ENCODE measurements around the gene TULP4.
A peak's percentile ranks its signal among the peaks of the same experiment; 100 is the strongest.
"Not testable (repeated sequence)": the region's sequence is repeated elsewhere in the genome, so short reads cannot be mapped to it uniquely, and the experiment has no call there.

The TULP4 gene

DNA sequence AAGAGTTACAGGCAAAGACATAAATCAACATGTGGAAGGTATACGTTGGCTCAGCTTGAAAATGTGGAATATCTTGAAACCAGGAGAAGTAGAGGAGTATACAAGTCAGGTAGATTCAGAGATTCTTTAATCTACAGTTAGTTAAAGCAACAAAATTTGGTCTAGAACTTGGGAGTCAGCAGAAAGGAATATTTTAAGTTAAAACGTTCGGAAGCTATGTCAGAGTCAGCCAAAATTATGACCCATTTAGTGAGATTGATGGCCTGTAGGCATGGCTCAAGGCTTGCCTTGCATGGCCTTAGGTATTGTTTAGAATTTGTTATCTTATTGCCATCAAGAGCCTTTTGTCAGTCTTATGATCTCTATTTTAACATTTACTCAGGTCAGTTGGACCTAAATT is 153.5 kb downstream of the TULP4 start:
- no CpG with 5 or more reads among the region's 3 CpGs for WGBS (ENCODE audit: extremely low coverage, insufficient coverage, low lambda C conversion rate)
- Histone ChIP-seq H3K79me1 (ENCODE audit: low read length) (no peaks in the 10 kb centered on the region), H3K4ac (ENCODE audit: low read depth, low read length) (no peak overlapping the region), H3K18ac (ENCODE audit: low read length) (no peak overlapping the region), H3K36me3 (ENCODE audit: control insufficient read depth, insufficient read depth, low read length) (no peaks in the 10 kb centered on the region), H3K56ac (ENCODE audit: low read length) (no peak overlapping the region), H2BK120ac (ENCODE audit: low read depth, low read length) (no peak overlapping the region), H3K4me2 (ENCODE audit: low read length) (no peak overlapping the region), H2BK5ac (ENCODE audit: low read length) (no peak overlapping the region), H3K27me3 (ENCODE audit: insufficient read depth, low read length, poor library complexity) (no peaks in the 10 kb centered on the region), H2BK15ac (replicated peaks; ENCODE audit: low read depth) (no peak overlapping the region), H3K27ac (ENCODE audit: low read depth, low read length) (no peak overlapping the region), H3K9ac (ENCODE audit: low read length) (no peak overlapping the region), H3K4me1 (ENCODE audit: control insufficient read depth, low read depth, low read length) (peaks cover 4% of the 10 kb centered on the region), H2AK5ac (ENCODE audit: low read length) (no peak overlapping the region), H4K8ac (ENCODE audit: low read depth, low read length) (no peak overlapping the region), H3K4me3 (ENCODE audit: low read length) (no peak overlapping the region), H4K5ac (ENCODE audit: low read length) (no peak overlapping the region), H3K23ac (ENCODE audit: low read length) (no peak overlapping the region), H3K79me2 (ENCODE audit: control insufficient read depth, insufficient read depth, low read length) (no peaks in the 10 kb centered on the region)
- DNase-seq: no peak

DNA sequence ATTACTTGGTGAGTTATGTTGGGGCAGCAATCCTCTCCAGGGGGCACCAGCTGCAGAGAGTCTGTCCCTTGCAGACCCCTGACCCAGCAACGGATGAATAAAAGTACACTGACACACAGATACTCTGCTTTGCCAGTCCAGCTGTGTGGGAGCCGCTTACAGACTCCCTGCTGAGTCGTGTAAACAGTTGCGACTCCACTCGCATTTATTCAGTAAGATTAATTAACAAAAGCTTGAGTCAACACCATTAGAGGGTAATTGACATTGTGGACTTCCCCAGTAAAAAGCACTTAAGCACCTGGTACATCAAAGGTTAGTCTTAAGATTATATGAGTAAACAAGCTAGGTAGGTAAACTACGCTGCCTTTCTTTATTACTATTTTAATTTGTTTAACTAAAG is 155.7 kb downstream of the TULP4 start:
- no peak overlapping the region for H3K4ac ChIP-seq (ENCODE audit: low read depth, low read length)
- H3K79me2 ChIP-seq (ENCODE audit: control insufficient read depth, insufficient read depth, low read length): no peaks in the 10 kb centered on the region
- H3K79me1 ChIP-seq (ENCODE audit: low read length): no peaks in the 10 kb centered on the region
- H3K4me3 ChIP-seq (ENCODE audit: low read length): no peak overlapping the region
- H3K27ac ChIP-seq (ENCODE audit: low read depth, low read length): no peak overlapping the region
- H3K27me3 ChIP-seq (ENCODE audit: insufficient read depth, low read length, poor library complexity): no peaks in the 10 kb centered on the region
- peak; percentile 31 for DNase-seq
- no peak overlapping the region for H2BK15ac ChIP-seq (replicated peaks; ENCODE audit: low read depth)
- no peak overlapping the region for H3K9ac ChIP-seq (ENCODE audit: low read length)
- H4K8ac ChIP-seq (ENCODE audit: low read depth, low read length): no peak overlapping the region
- H2BK5ac ChIP-seq (ENCODE audit: low read length): no peak overlapping the region
- H3K4me2 ChIP-seq (ENCODE audit: low read length): no peak overlapping the region
- H3K4me1 ChIP-seq (ENCODE audit: control insufficient read depth, low read depth, low read length): peaks cover 4% of the 10 kb centered on the region
- no CpG with 5 or more reads among the region's 6 CpGs for WGBS (ENCODE audit: extremely low coverage, insufficient coverage, low lambda C conversion rate)
- no peak overlapping the region for H3K56ac ChIP-seq (ENCODE audit: low read length)
- no peak overlapping the region for H4K5ac ChIP-seq (ENCODE audit: low read length)
- no peak overlapping the region for H3K18ac ChIP-seq (ENCODE audit: low read length)
- H3K36me3 ChIP-seq (ENCODE audit: control insufficient read depth, insufficient read depth, low read length): no peaks in the 10 kb centered on the region
- H2BK120ac ChIP-seq (ENCODE audit: low read depth, low read length): no peak overlapping the region
- H3K23ac ChIP-seq (ENCODE audit: low read length): no peak overlapping the region
- no peak overlapping the region for H2AK5ac ChIP-seq (ENCODE audit: low read length)

DNA sequence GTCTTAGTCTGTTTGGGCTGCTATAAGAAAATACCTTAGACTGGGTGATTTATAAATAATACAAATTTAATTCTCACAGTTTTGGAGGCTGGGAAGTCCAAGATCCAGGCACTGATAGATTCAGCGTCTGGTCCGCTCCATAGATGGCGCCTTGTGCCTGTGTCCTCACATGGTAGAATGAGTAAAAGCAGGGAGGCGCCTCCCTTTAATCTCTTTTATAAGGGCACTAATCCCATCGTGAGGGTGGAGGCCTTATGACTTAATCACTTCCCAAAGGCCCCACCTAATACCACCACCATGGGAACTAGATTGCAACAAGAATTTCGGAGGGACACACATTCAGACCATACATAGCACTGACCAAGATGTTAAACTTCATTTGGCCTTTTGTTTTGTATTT is 156.4 kb downstream of the TULP4 start:
- H3K79me1 ChIP-seq (ENCODE audit: low read length): no peaks in the 10 kb centered on the region
- no peaks in the 10 kb centered on the region for H3K79me2 ChIP-seq (ENCODE audit: control insufficient read depth, insufficient read depth, low read length)
- H3K4me3 ChIP-seq (ENCODE audit: low read length): no peak overlapping the region
- WGBS (ENCODE audit: extremely low coverage, insufficient coverage, low lambda C conversion rate): no CpG with 5 or more reads among the region's 6 CpGs
- H3K9ac ChIP-seq (ENCODE audit: low read length): no peak overlapping the region
- H2AK5ac ChIP-seq (ENCODE audit: low read length): no peak overlapping the region
- DNase-seq: no peak
- H3K4ac ChIP-seq (ENCODE audit: low read depth, low read length): no peak overlapping the region
- H3K56ac ChIP-seq (ENCODE audit: low read length): no peak overlapping the region
- no peak overlapping the region for H2BK5ac ChIP-seq (ENCODE audit: low read length)
- no peak overlapping the region for H4K8ac ChIP-seq (ENCODE audit: low read depth, low read length)
- H3K27me3 ChIP-seq (ENCODE audit: insufficient read depth, low read length, poor library complexity): no peaks in the 10 kb centered on the region
- peaks cover 4% of the 10 kb centered on the region for H3K4me1 ChIP-seq (ENCODE audit: control insufficient read depth, low read depth, low read length)
- H3K23ac ChIP-seq (ENCODE audit: low read length): no peak overlapping the region
- H3K18ac ChIP-seq (ENCODE audit: low read length): no peak overlapping the region
- H2BK15ac ChIP-seq (replicated peaks; ENCODE audit: low read depth): no peak overlapping the region
- no peaks in the 10 kb centered on the region for H3K36me3 ChIP-seq (ENCODE audit: control insufficient read depth, insufficient read depth, low read length)
- no peak overlapping the region for H4K5ac ChIP-seq (ENCODE audit: low read length)
- H3K4me2 ChIP-seq (ENCODE audit: low read length): no peak overlapping the region
- H3K27ac ChIP-seq (ENCODE audit: low read depth, low read length): no peak overlapping the region
- no peak overlapping the region for H2BK120ac ChIP-seq (ENCODE audit: low read depth, low read length)

DNA sequence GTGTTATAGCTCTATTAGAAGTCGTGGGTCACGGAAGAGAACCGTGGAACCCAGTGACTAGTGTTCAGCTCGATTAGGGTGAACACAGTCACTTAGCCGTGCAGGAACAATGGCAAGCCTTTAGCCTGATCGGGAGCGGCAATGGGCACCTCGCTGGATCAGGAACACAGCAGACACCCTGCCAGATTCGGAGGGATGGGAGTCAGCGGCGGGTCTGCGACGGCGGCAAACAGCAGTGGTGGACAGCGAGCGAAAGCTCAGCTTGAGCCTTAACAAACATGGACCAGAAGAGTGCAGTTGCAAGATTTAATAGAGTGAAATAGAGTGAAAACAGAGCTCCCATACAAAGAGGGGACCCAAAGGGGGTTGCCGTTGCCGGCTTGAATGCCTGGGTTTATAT is 157.8 kb downstream of the TULP4 start:
- H3K27ac ChIP-seq (ENCODE audit: low read depth, low read length); H3K4me2 ChIP-seq (ENCODE audit: low read length); H3K27me3 ChIP-seq (ENCODE audit: insufficient read depth, low read length, poor library complexity); DNase-seq; H3K23ac ChIP-seq (ENCODE audit: low read length); H3K79me1 ChIP-seq (ENCODE audit: low read length); H3K79me2 ChIP-seq (ENCODE audit: control insufficient read depth, insufficient read depth, low read length); H3K4me3 ChIP-seq (ENCODE audit: low read length); H2BK120ac ChIP-seq (ENCODE audit: low read depth, low read length); H3K4me1 ChIP-seq (ENCODE audit: control insufficient read depth, low read depth, low read length); H3K36me3 ChIP-seq (ENCODE audit: control insufficient read depth, insufficient read depth, low read length); H3K4ac ChIP-seq (ENCODE audit: low read depth, low read length); H4K5ac ChIP-seq (ENCODE audit: low read length); H2AK5ac ChIP-seq (ENCODE audit: low read length); H3K9ac ChIP-seq (ENCODE audit: low read length); H4K8ac ChIP-seq (ENCODE audit: low read depth, low read length); H2BK5ac ChIP-seq (ENCODE audit: low read length); H3K56ac ChIP-seq (ENCODE audit: low read length); H3K18ac ChIP-seq (ENCODE audit: low read length); H2BK15ac ChIP-seq (replicated peaks; ENCODE audit: low read depth): not testable (repeated sequence)
- WGBS (ENCODE audit: extremely low coverage, insufficient coverage, low lambda C conversion rate): no CpG with 5 or more reads among the region's 18 CpGs

GRCh38 chr6:158471339-158471738 is 159.1 kb downstream of the TULP4 start:
- Histone ChIP-seq H2AK5ac (ENCODE audit: low read length) (no peak overlapping the region), H3K4ac (ENCODE audit: low read depth, low read length) (no peak overlapping the region), H3K4me1 (ENCODE audit: control insufficient read depth, low read depth, low read length) (no peaks in the 10 kb centered on the region), H4K8ac (ENCODE audit: low read depth, low read length) (no peak overlapping the region), H3K23ac (ENCODE audit: low read length) (no peak overlapping the region), H3K9ac (ENCODE audit: low read length) (no peak overlapping the region), H3K79me2 (ENCODE audit: control insufficient read depth, insufficient read depth, low read length) (no peaks in the 10 kb centered on the region), H3K56ac (ENCODE audit: low read length) (no peak overlapping the region), H3K36me3 (ENCODE audit: control insufficient read depth, insufficient read depth, low read length) (no peaks in the 10 kb centered on the region), H3K27ac (ENCODE audit: low read depth, low read length) (no peak overlapping the region), H2BK5ac (ENCODE audit: low read length) (no peak overlapping the region), H3K27me3 (ENCODE audit: insufficient read depth, low read length, poor library complexity) (no peaks in the 10 kb centered on the region), H3K79me1 (ENCODE audit: low read length) (no peaks in the 10 kb centered on the region), H3K18ac (ENCODE audit: low read length) (no peak overlapping the region), H2BK120ac (ENCODE audit: low read depth, low read length) (no peak overlapping the region), H3K4me2 (ENCODE audit: low read length) (no peak overlapping the region), H3K4me3 (ENCODE audit: low read length) (no peak overlapping the region), H2BK15ac (replicated peaks; ENCODE audit: low read depth) (no peak overlapping the region), H4K5ac (ENCODE audit: low read length) (no peak overlapping the region)
- WGBS (ENCODE audit: extremely low coverage, insufficient coverage, low lambda C conversion rate): no CpG with 5 or more reads among the region's 3 CpGs
- DNase-seq: no peak

- no peak overlapping the region for H4K8ac ChIP-seq (ENCODE audit: low read depth, low read length)
- H3K79me1 ChIP-seq (ENCODE audit: low read length): no peaks in the 10 kb centered on the region
- no peak overlapping the region for H3K4ac ChIP-seq (ENCODE audit: low read depth, low read length)
- no peak overlapping the region for H3K9ac ChIP-seq (ENCODE audit: low read length)
- H3K4me1 ChIP-seq (ENCODE audit: control insufficient read depth, low read depth, low read length): no peaks in the 10 kb centered on the region
- H3K23ac ChIP-seq (ENCODE audit: low read length): no peak overlapping the region
- no peaks in the 10 kb centered on the region for H3K27me3 ChIP-seq (ENCODE audit: insufficient read depth, low read length, poor library complexity)
- H3K4me2 ChIP-seq (ENCODE audit: low read length): no peak overlapping the region
- no peak overlapping the region for H2BK5ac ChIP-seq (ENCODE audit: low read length)
- no peak overlapping the region for H2AK5ac ChIP-seq (ENCODE audit: low read length)
- H3K56ac ChIP-seq (ENCODE audit: low read length): no peak overlapping the region
- no peak overlapping the region for H2BK120ac ChIP-seq (ENCODE audit: low read depth, low read length)
- H2BK15ac ChIP-seq (replicated peaks; ENCODE audit: low read depth): no peak overlapping the region
- H4K5ac ChIP-seq (ENCODE audit: low read length): no peak overlapping the region
- H3K18ac ChIP-seq (ENCODE audit: low read length): no peak overlapping the region
- no peaks in the 10 kb centered on the region for H3K79me2 ChIP-seq (ENCODE audit: control insufficient read depth, insufficient read depth, low read length)
- WGBS (ENCODE audit: extremely low coverage, insufficient coverage, low lambda C conversion rate): no CpG with 5 or more reads among the region's 5 CpGs
- H3K4me3 ChIP-seq (ENCODE audit: low read length): no peak overlapping the region
- no peak overlapping the region for H3K27ac ChIP-seq (ENCODE audit: low read depth, low read length)
- H3K36me3 ChIP-seq (ENCODE audit: control insufficient read depth, insufficient read depth, low read length): no peaks in the 10 kb centered on the region
- no peak for DNase-seq
Measured at GRCh38 chr6:158472447-158472846, 160.2 kb downstream of the TULP4 start.
